HG03571 (cell line): ENCODE measurements around the gene SPEN.
"Not testable (repeated sequence)": the region's sequence is repeated elsewhere in the genome, so short reads cannot be mapped to it uniquely, and the experiment has no call there.

ENCODE experiments used
- ATAC-seq: cut with Tn5 transposase; IDR thresholded peaks from one replicate; pipeline ENCODE4 v1.9.1; 2021; ENCODE audit not compliant: unreplicated experiment

Gene SPEN

GRCh38 chr1:15896841-15897610, 49.5 kb downstream of the SPEN start:
- not testable (repeated sequence) for ATAC-seq

GRCh38 chr1:15899266-15899665, 51.8 kb downstream of the SPEN start:
- no peak for ATAC-seq

- ATAC-seq = no peak
Measured at GRCh38 chr1:15900662-15901279, 53.3 kb downstream of the SPEN start.

GRCh38 chr1:15902882-15903281, 55.4 kb downstream of the SPEN start:
- no peak for ATAC-seq

- no peak for ATAC-seq
Measured at GRCh38 chr1:15908597-15908996, 61.1 kb downstream of the SPEN start.

- no peak for ATAC-seq
Measured at GRCh38 chr1:15911141-15911540, 63.6 kb downstream of the SPEN start.

- no peak for ATAC-seq
Measured at GRCh38 chr1:15911927-15912326, 64.4 kb downstream of the SPEN start.

GRCh38 chr1:15913607-15914006, 66.1 kb downstream of the SPEN start:
- ATAC-seq = not testable (repeated sequence)

GRCh38 chr1:15915991-15916390, 68.5 kb downstream of the SPEN start:
- ATAC-seq = no peak

- no peak for ATAC-seq
Measured at GRCh38 chr1:15916417-15916816, 68.9 kb downstream of the SPEN start.

- ATAC-seq = no peak
Measured at GRCh38 chr1:15916916-15917315, 69.4 kb downstream of the SPEN start.

- ATAC-seq = peak; percentile 80
Measured at GRCh38 chr1:15918962-15919715, 71.6 kb downstream of the SPEN start.

GRCh38 chr1:15923241-15923640, 75.7 kb downstream of the SPEN start:
- ATAC-seq = no peak

- not testable (repeated sequence) for ATAC-seq
Measured at GRCh38 chr1:15926448-15926847, 78.9 kb downstream of the SPEN start.

GRCh38 chr1:15928971-15929965, 81.8 kb downstream of the SPEN start:
- ATAC-seq = no peak

- ATAC-seq = no peak
Measured at GRCh38 chr1:15931401-15931800, 83.9 kb downstream of the SPEN start.

GRCh38 chr1:15931884-15932283, 84.4 kb downstream of the SPEN start:
- ATAC-seq = no peak

- no peak for ATAC-seq
Measured at GRCh38 chr1:15932612-15933011, 85.1 kb downstream of the SPEN start.

- ATAC-seq = no peak
Measured at GRCh38 chr1:15933684-15934083, 86.2 kb downstream of the SPEN start.

GRCh38 chr1:15934211-15935055, 86.9 kb downstream of the SPEN start:
- ATAC-seq = no peak
